Astrocyte (in vitro differentiated cells and primary cell): Measurements from ENCODE around the gene UCHL5.

Source experiments
- EZH2 ChIP-seq: IDR thresholded peaks from 2 replicates; pipeline ENCODE4 v1.6.1; 2012; ENCODE audit warnings: mild to moderate bottlenecking, low read length, inconsistent platforms; ENCODE audit not compliant: insufficient read depth
- TF ChIP-seq, protein P1 (sequence below): IDR thresholded peaks from 2 replicates; pipeline ENCODE4 v1.5.1; 2011; ENCODE audit warnings: low read depth, mild to moderate bottlenecking, inconsistent platforms, low read length, moderate library complexity; ENCODE audit not compliant: insufficient read depth

DNA sequence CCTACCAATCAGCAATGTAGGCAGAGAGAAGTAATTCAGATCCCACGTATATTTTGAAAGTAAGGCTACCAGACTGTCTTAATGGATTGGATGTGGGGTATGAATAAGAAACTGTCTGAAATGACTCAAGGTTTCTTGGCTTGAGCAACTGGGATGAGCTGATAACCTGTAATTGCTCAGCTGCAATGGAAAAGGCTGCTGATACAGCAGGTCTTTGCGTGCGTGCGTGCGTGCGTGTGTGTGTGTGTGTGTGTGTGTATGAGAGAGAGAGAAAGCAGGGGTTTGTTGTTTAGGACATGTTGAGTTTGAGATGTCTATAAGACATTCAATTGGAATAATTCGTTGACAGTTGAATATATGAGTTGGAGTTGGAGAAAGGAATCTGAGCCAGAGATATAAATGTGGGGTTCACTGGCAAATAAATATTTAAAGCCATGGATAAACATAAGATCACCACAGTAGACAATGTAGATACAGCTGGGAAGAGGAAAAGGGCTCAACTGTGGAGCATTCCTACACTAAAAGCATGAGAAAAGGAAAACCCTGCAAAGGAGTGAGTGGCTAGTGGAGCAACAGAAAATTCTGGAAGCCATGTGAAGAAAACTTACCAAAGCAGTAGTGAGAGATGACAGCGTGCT lies 72.9 kb downstream of the UCHL5 start:
- TF ChIP-seq, protein P1, sequence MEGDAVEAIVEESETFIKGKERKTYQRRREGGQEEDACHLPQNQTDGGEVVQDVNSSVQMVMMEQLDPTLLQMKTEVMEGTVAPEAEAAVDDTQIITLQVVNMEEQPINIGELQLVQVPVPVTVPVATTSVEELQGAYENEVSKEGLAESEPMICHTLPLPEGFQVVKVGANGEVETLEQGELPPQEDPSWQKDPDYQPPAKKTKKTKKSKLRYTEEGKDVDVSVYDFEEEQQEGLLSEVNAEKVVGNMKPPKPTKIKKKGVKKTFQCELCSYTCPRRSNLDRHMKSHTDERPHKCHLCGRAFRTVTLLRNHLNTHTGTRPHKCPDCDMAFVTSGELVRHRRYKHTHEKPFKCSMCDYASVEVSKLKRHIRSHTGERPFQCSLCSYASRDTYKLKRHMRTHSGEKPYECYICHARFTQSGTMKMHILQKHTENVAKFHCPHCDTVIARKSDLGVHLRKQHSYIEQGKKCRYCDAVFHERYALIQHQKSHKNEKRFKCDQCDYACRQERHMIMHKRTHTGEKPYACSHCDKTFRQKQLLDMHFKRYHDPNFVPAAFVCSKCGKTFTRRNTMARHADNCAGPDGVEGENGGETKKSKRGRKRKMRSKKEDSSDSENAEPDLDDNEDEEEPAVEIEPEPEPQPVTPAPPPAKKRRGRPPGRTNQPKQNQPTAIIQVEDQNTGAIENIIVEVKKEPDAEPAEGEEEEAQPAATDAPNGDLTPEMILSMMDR: no peak
- no peak for TF ChIP-seq EZH2
